ENCODE measurements around the gene PAPSS1. TPM values are rescaled to one million over a fixed set of nuclear protein-coding genes. Genes with fewer than 3 reads are reported as not detected.

PAPSS1 gene
- total and polyA plus RNA-seq, 2 experiments from 2014 or later: 72.0 to 85.8 TPM

GRCh38 chr4:107564326-107564725, 155.7 kb downstream of the PAPSS1 start:
- Mint-ChIP-seq H3K27me3 (ENCODE audit: insufficient read depth, low read depth, poor library complexity) (no peaks in the 10 kb centered on the region), H3K27ac (no peak overlapping the region), H3K9me3 (peaks cover 6% of the 10 kb centered on the region), H3K4me1 (peaks cover 13% of the 10 kb centered on the region; the same call in 2 of the 3 replicates), H3K4me3 (no peak overlapping the region), H3K36me3 (ENCODE audit: low read depth) (no peaks in the 10 kb centered on the region)
- DNase-seq (ENCODE audit: low spot score) (no peak), ATAC-seq (peak; percentile 68)
- no peaks in the 10 kb centered on the region for H3K4me1 ChIP-seq (ENCODE audit: insufficient read depth)
- no peaks in the 10 kb centered on the region for H3F3A ChIP-seq (replicated peaks; ENCODE audit: low read depth)
- H3K9me2 ChIP-seq (ENCODE audit: insufficient read depth): no peaks in the 10 kb centered on the region
- no peaks in the 10 kb centered on the region for H3K27me3 ChIP-seq (ENCODE audit: insufficient read depth)
- H2AFZ ChIP-seq: peak overlapping the region; percentile 30; the same call in 1 of the 2 replicates
- H3K79me2 ChIP-seq (replicated peaks; ENCODE audit: insufficient read depth): no peaks in the 10 kb centered on the region
- TF ChIP-seq JUNB (IDR thresholded peaks at IDR 0.05; ENCODE audit: unreplicated experiment): no peak
- TF ChIP-seq REST (IDR thresholded peaks at IDR 0.05; ENCODE audit: unreplicated experiment): no peak
- no peak for TF ChIP-seq NANOG (IDR thresholded peaks at IDR 0.05; ENCODE audit: borderline replicate concordance)
- TF ChIP-seq STAT1 (IDR thresholded peaks at IDR 0.05; ENCODE audit: unreplicated experiment): no peak
- no peak for TF ChIP-seq ETS1 (IDR thresholded peaks at IDR 0.05)
- TF ChIP-seq ZNF331 (CRISPR knock-in tag; IDR thresholded peaks at IDR 0.05; ENCODE audit: low read depth): no peak
- no peak for TF ChIP-seq EZH2phosphoT487 (IDR thresholded peaks at IDR 0.05; ENCODE audit: unreplicated experiment)
- no peak for TF ChIP-seq ZNF114 (CRISPR knock-in tag; IDR thresholded peaks at IDR 0.05)
- TF ChIP-seq ZNF462 (CRISPR knock-in tag; IDR thresholded peaks at IDR 0.05): no peak
- no peak for TF ChIP-seq CREB1 (CRISPR knock-in tag; IDR thresholded peaks at IDR 0.05; ENCODE audit: low read depth)
- no peak overlapping the region for H3K4me3 ChIP-seq
- H3K36me3 ChIP-seq (ENCODE audit: insufficient read depth): no peaks in the 10 kb centered on the region
- H3K4me2 ChIP-seq: no peak overlapping the region
- no peak overlapping the region for H3K27ac ChIP-seq (ENCODE audit: low read depth)
- H4K20me1 ChIP-seq (replicated peaks; ENCODE audit: insufficient read depth): no peaks in the 10 kb centered on the region
